Upper lobe of left lung (tissue), 6 donors: Measurements from ENCODE around the gene PELI3. TPM values are rescaled to one million over a fixed set of nuclear protein-coding genes. Genes with fewer than 3 reads are reported as not detected.
A peak's percentile ranks its signal among the peaks of the same experiment; 100 is the strongest.

Experiments used
- ATAC-seq, 2 donors: fragments of 200-7000 bp; cut with Tn5 transposase; one replicate each; pipeline ENCODE4 v1.9.1; 2022; ENCODE audit warnings: mild to moderate bottlenecking in 2 of 2, moderate library complexity in 2 of 2; ENCODE audit not compliant: low FRiP score in 2 of 2
- DNase-seq, 2 donors: peaks; one replicate each; pipeline ENCODE4 v3.0.0-alpha.2; 2019 to 2020
- H3K27ac ChIP-seq, 4 donors: fragments of 200-600 bp; sonication (generic); one replicate each; pipeline ENCODE4 v1.5.1; 2016 to 2019
- H3K27me3 ChIP-seq, 4 donors: fragments of 200-600 bp; sonication (generic); one replicate each; pipeline ENCODE4 v1.5.1; 2017 to 2019
- H3K36me3 ChIP-seq, 4 donors: fragments of 200-600 bp; sonication (generic); one replicate each; pipeline ENCODE4 v1.5.1; 2016 to 2019
- H3K4me1 ChIP-seq, 4 donors: fragments of 200-600 bp; sonication (generic); one replicate each; pipeline ENCODE4 v1.5.1; 2018 to 2019
- H3K4me3 ChIP-seq, 4 donors: fragments of 200-600 bp; sonication (generic); one replicate each; pipeline ENCODE4 v1.5.1; 2017 to 2019; ENCODE audit warnings: mild to moderate bottlenecking in 2 of 4, moderate library complexity in 1 of 4
- H3K9me3 ChIP-seq, 4 donors: fragments of 200-600 bp; sonication (generic); one replicate each; pipeline ENCODE4 v1.5.1; 2018 to 2019
- EP300 ChIP-seq, 4 donors: sonication (generic); formaldehyde crosslinking; IDR thresholded peaks; one replicate each; pipeline ENCODE4 v1.5.1; 2017; ENCODE audit warnings: antibody characterized with exemption in 4 of 4, control low read depth in 2 of 4
- POLR2A ChIP-seq, 4 donors: fragments of 450-650 bp; IDR thresholded peaks; one replicate each; pipeline ENCODE4 v1.5.1; 2016 to 2017; ENCODE audit warnings: antibody characterized with exemption in 4 of 4, mild to moderate bottlenecking in 2 of 4
- POLR2AphosphoS5 ChIP-seq, 2 donors: sonication (generic); formaldehyde crosslinking; IDR thresholded peaks; one replicate each; pipeline ENCODE4 v1.5.1; 2017; ENCODE audit warnings: antibody characterized with exemption in 2 of 2
- WGBS, 2 donors: methylation state at CpG; one replicate each; pipeline ENCODE4 v1.1.5; 2017 to 2018; 5-methylcytosine and 5-hydroxymethylcytosine counted together
- total RNA-seq, 6 donors: library from RNA; depleted of rRNA in 4 of 6; stranded (reverse); fragments of >200 nt in 4 of 6; gene quantifications; one replicate each; pipeline versions ENCODE4 v1.1.0 to v1.2.1, GENCODE V29; 2016 to 2021
- TF ChIP-seq, protein P1 (sequence below), 6 experiments: fragments of 450-650 bp in 4 of 6; fragments of 200-600 bp in 2 of 6; sonication (generic) in 2 of 6; IDR thresholded peaks; one replicate each; pipeline ENCODE4 v1.5.1; 2016 to 2019; ENCODE audit warnings: antibody characterized with exemption in 6 of 6
- donor health status: DM: no; HTN: no; CAD: no; lungs with moderate emphysema.
- donor health status: DM: no; HTN: yes; CAD: no; lungs with severe emphysema.

PELI3 gene
- total RNA-seq, 6 donors from 2014 or later: 14.9 to 19.6 (median 16.9) TPM

DNA sequence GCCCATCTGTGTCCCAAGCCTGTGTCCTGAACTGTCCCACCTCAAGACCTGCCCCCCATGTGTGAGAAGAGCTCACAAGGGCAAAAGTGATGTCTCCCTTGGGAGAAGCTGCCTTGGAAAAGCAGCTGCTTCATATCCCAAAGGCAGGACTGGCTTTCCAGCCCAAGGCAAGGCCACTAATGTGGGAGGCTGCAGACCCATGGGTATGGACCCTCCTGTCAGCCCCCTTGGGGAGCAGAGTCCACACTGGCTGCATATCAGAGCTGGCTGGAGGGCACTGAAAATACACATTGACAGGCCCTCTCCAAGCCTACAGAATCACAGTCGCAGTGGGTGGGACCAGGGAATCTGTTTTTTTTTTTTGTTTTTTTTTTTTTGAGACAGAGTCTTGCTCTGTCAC is 2.7 kb downstream of the PELI3 start:
- 85 to 87% methylated on average over 1 of the region's 1 CpG for WGBS, 2 donors
- Histone ChIP-seq H3K27me3 (no peaks in the 10 kb centered on the region), H3K27ac (no peak overlapping the region), H3K36me3 (peaks cover 0 to 31% (median 21%) of the 10 kb centered on the region in 4 donors), H3K4me3 (no peak overlapping the region), H3K4me1 (peaks cover 10 to 23% (median 15%) of the 10 kb centered on the region in 4 donors), H3K9me3 (no peaks in the 10 kb centered on the region)
- TF ChIP-seq POLR2AphosphoS5 (IDR thresholded peaks at IDR 0.05): no peak
- no peak for TF ChIP-seq EP300 (IDR thresholded peaks at IDR 0.05)
- DNase-seq (no peak), ATAC-seq (no peak)

DNA sequence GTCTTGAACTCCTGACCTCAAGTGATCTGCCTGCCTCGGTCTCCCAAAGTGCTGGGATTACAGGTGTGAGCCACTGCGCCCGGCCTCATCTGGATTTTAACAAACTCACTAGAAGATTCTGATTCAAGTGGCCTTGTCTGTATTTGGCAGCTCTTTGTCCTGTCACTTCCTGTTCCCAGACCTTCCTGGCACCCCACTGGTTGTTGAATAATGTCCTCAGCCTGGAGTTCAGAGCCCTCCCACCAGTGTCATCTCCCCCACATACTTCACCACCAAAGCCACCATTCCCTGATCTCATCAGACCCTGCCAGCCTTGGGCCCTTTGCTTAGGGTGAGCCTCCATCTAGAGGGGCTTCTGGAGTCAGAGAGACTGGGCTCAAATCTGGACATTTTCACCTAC is 3.3 kb downstream of the PELI3 start:
- ATAC-seq: no peak
- WGBS, 2 donors: 84 to 94% methylated on average over 3 of the region's 3 CpGs
- no peak for DNase-seq

DNA sequence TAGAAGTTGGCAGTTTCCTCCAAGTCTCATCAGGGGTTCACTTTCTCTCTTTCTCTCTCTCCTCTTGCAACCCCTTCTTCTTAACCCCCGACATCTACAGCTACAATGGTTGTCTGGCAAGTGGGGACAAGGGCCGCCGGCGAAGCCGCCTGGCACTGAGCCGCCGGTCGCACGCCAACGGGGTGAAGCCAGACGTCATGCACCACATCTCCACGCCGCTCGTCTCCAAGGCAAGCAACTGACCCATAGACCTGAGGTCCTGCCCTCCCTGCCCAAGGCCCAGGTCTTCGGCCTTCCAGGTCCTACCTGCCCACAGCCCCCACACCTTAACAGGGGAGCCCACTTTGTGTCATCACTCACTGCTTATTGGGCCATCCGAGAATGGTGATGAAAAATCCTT is 4.4 kb downstream of the PELI3 start:
- H3K9me3 ChIP-seq: no peaks in the 10 kb centered on the region
- ATAC-seq: no peak
- 93 to 97% methylated on average over 15 to 16 of the region's 16 CpGs for WGBS, 2 donors
- DNase-seq: peak in 1 of 2 donors; percentile 82
- H3K27me3 ChIP-seq: no peaks in the 10 kb centered on the region
- H3K4me1 ChIP-seq: peaks cover 10 to 17% (median 13%) of the 10 kb centered on the region in 4 donors
- no peak overlapping the region for H3K27ac ChIP-seq
- no peak overlapping the region for H3K4me3 ChIP-seq
- TF ChIP-seq, protein P1, sequence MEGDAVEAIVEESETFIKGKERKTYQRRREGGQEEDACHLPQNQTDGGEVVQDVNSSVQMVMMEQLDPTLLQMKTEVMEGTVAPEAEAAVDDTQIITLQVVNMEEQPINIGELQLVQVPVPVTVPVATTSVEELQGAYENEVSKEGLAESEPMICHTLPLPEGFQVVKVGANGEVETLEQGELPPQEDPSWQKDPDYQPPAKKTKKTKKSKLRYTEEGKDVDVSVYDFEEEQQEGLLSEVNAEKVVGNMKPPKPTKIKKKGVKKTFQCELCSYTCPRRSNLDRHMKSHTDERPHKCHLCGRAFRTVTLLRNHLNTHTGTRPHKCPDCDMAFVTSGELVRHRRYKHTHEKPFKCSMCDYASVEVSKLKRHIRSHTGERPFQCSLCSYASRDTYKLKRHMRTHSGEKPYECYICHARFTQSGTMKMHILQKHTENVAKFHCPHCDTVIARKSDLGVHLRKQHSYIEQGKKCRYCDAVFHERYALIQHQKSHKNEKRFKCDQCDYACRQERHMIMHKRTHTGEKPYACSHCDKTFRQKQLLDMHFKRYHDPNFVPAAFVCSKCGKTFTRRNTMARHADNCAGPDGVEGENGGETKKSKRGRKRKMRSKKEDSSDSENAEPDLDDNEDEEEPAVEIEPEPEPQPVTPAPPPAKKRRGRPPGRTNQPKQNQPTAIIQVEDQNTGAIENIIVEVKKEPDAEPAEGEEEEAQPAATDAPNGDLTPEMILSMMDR (IDR thresholded peaks at IDR 0.05): no peak
- TF ChIP-seq EP300 (IDR thresholded peaks at IDR 0.05) (no peak), POLR2AphosphoS5 (IDR thresholded peaks at IDR 0.05) (no peak)
- H3K36me3 ChIP-seq: peaks cover 0 to 45% (median 24%) of the 10 kb centered on the region in 4 donors

More for the DNA sequence above, 3.3 kb downstream of the PELI3 start:
- no peak for TF ChIP-seq EP300 (IDR thresholded peaks at IDR 0.05)
- no peak for TF ChIP-seq POLR2AphosphoS5 (IDR thresholded peaks at IDR 0.05)
- TF ChIP-seq, protein P1 (IDR thresholded peaks at IDR 0.05): no peak
- no peak for TF ChIP-seq POLR2A (IDR thresholded peaks at IDR 0.05)
- no peak overlapping the region for H3K4me3 ChIP-seq
- H3K4me1 ChIP-seq: peaks cover 10 to 23% (median 15%) of the 10 kb centered on the region in 4 donors
- no peaks in the 10 kb centered on the region for H3K27me3 ChIP-seq
- peaks cover 0 to 36% (median 23%) of the 10 kb centered on the region in 4 donors for H3K36me3 ChIP-seq
- no peaks in the 10 kb centered on the region for H3K9me3 ChIP-seq
- no peak overlapping the region for H3K27ac ChIP-seq

DNA sequence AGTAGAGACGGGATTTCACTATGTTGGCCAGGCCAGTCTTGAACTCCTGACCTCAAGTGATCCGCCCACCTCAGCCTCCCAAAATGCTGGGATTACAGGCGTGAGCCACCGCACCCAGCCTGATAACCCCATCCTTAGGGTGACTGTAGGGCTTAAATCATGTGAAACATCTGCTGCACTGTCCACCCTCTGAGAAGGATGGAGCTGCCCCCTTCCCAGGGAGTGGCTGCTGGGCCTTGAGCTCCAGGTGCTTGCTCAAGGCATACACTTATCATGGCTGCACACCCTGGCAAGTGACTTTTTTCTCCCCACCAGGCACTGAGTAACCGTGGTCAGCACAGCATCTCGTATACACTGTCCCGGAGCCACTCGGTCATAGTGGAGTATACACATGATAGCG is 5.3 kb downstream of the PELI3 start:
- TF ChIP-seq POLR2A (IDR thresholded peaks at IDR 0.05) (no peak), EP300 (IDR thresholded peaks at IDR 0.05) (no peak), POLR2AphosphoS5 (IDR thresholded peaks at IDR 0.05) (no peak)
- TF ChIP-seq, protein P1 (IDR thresholded peaks at IDR 0.05): no peak
- WGBS, 2 donors: 95 to 96% methylated on average over 7 to 9 of the region's 9 CpGs
- Histone ChIP-seq H3K27ac (no peak overlapping the region), H3K4me1 (peaks cover 10 to 14% (median 12%) of the 10 kb centered on the region in 4 donors), H3K9me3 (no peaks in the 10 kb centered on the region), H3K4me3 (no peak overlapping the region), H3K36me3 (peaks cover 0 to 46% (median 24%) of the 10 kb centered on the region in 4 donors), H3K27me3 (no peaks in the 10 kb centered on the region)
- ATAC-seq (no peak), DNase-seq (no peak)

DNA sequence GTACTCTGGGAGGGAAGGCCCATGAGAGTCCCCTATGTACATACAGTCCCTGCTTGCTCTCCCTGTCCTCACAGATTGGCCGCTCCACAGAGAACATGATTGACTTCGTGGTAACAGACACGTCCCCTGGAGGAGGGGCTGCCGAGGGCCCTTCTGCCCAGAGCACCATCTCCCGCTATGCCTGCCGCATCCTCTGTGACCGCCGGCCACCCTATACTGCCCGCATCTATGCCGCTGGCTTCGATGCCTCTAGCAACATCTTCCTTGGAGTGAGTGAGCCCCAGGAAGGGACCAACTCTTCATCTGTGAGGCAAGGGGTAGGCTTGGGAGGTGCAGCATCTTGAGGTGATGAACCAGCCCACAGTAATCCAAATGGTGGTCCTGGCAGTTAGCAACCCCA is 6.5 kb downstream of the PELI3 start:
- TF ChIP-seq EP300 (IDR thresholded peaks at IDR 0.05) (no peak), POLR2A (IDR thresholded peaks at IDR 0.05) (no peak), POLR2AphosphoS5 (IDR thresholded peaks at IDR 0.05) (no peak)
- TF ChIP-seq, protein P1 (IDR thresholded peaks at IDR 0.05): no peak
- peaks cover 0 to 46% (median 24%) of the 10 kb centered on the region in 4 donors for H3K36me3 ChIP-seq
- 94 to 97% methylated on average over 11 of the region's 11 CpGs for WGBS, 2 donors
- no peaks in the 10 kb centered on the region for H3K9me3 ChIP-seq
- no peak overlapping the region for H3K27ac ChIP-seq
- no peaks in the 10 kb centered on the region for H3K27me3 ChIP-seq
- H3K4me1 ChIP-seq: peaks cover under 1 to 3% (median 2%) of the 10 kb centered on the region in 4 donors
- ATAC-seq (no peak), DNase-seq (no peak)
- no peak overlapping the region for H3K4me3 ChIP-seq
